Thoracic aorta (tissue), 2 donors: ENCODE measurements around the gene RRBP1. TPM values are rescaled to one million over a fixed set of nuclear protein-coding genes. Genes with fewer than 3 reads are reported as not detected.
A peak's percentile ranks its signal among the peaks of the same experiment; 100 is the strongest.

ENCODE experiments used
- ATAC-seq: fragments of 150-250 bp; one replicate; pipeline ENCODE4 v1.8.0; 2017; ENCODE audit warnings: low read depth; ENCODE audit not compliant: insufficient number of reproducible peaks, low FRiP score
- DNase-seq: peaks from one replicate; pipeline ENCODE4 v3.0.0-alpha.2; 2020; ENCODE audit warnings: low spot score
- H3K27ac ChIP-seq, 2 donors: fragments of 200-600 bp; sonication (generic); 1 replicate in 1 of 2; 2 replicates in 1 of 2; pipeline ENCODE4 v1.5.1; 2016; ENCODE audit warnings: mild to moderate bottlenecking in 2 of 2, moderate library complexity in 2 of 2
- H3K27me3 ChIP-seq: fragments of 200-600 bp; sonication (generic); replicated peaks from 2 replicates; pipeline ENCODE4 v1.6.0; 2016; ENCODE audit warnings: mild to moderate bottlenecking; ENCODE audit not compliant: insufficient read depth
- H3K36me3 ChIP-seq: fragments of 200-600 bp; sonication (generic); one replicate; pipeline ENCODE4 v1.5.1; 2016
- H3K4me1 ChIP-seq, 2 donors: fragments of 200-600 bp; sonication (generic); 1 replicate in 1 of 2; 2 replicates in 1 of 2; pipeline versions ENCODE4 v1.5.1 to v1.6.0; 2016; ENCODE audit warnings: low read depth in 2 of 2, mild to moderate bottlenecking in 1 of 2; ENCODE audit not compliant: control insufficient read depth in 1 of 2
- H3K4me3 ChIP-seq: fragments of 200-600 bp; sonication (generic); 2 replicates; pipeline ENCODE4 v1.5.1; 2016; ENCODE audit warnings: mild to moderate bottlenecking
- H3K9me3 ChIP-seq: fragments of 200-600 bp; sonication (generic); 2 replicates; pipeline ENCODE4 v1.5.1; 2016
- CTCF ChIP-seq: fragments of 200-600 bp; sonication (generic); IDR thresholded peaks from one replicate; pipeline ENCODE4 v1.5.1; 2019; ENCODE audit warnings: antibody characterized with exemption
- total RNA-seq, 2 donors: library from RNA; depleted of rRNA; stranded (reverse); fragments of >200 nt; gene quantifications; one replicate each; pipeline versions ENCODE4 v1.1.0 to v1.2.3, GENCODE V29; 2016

RRBP1 gene
- total RNA-seq, 2 donors from 2014 or later = 113 to 163 TPM

GRCh38 chr20:17569616-17570346 lies 112.3 kb downstream of the RRBP1 start, which contains the start of gene DSTN:
Gene DSTN, plus strand, starts transcription at chr20:17570075. Its CDS starts 134 bp downstream, at chr20:17570209.
- DNase-seq = peak; percentile 67
- Histone ChIP-seq H3K4me3 (peak within 1 kb of the TSS; percentile 75), H3K9me3 (no peaks in the 10 kb centered on the region), H3K36me3 (no peaks in the 10 kb centered on the region), H3K27me3 (no peaks in the 10 kb centered on the region), H3K27ac (peak within 1 kb of the TSS; percentile 98 to 100), H3K4me1 (peaks cover 13 to 49% of the 10 kb centered on the region in 2 donors)
- peak; percentile 73 for ATAC-seq
- TF ChIP-seq CTCF = no peak

GRCh38 chr20:17568972-17569521 lies 113.0 kb downstream of the RRBP1 start:
- DNase-seq (peak; percentile 77), ATAC-seq (peak; percentile 75)
- Histone ChIP-seq H3K27me3 (no peaks in the 10 kb centered on the region), H3K4me3 (peak overlapping the region; percentile 75), H3K9me3 (no peaks in the 10 kb centered on the region), H3K36me3 (no peaks in the 10 kb centered on the region), H3K4me1 (peaks cover 13 to 50% of the 10 kb centered on the region in 2 donors), H3K27ac (peak overlapping the region; percentile 98 to 100)
- no peak for TF ChIP-seq CTCF

GRCh38 chr20:17568045-17568788 lies 113.8 kb downstream of the RRBP1 start:
- no peaks in the 10 kb centered on the region for H3K27me3 ChIP-seq
- H3K27ac ChIP-seq = peak overlapping the region; percentile 94 to 98
- H3K9me3 ChIP-seq = no peaks in the 10 kb centered on the region
- H3K4me1 ChIP-seq = peaks cover 13 to 52% of the 10 kb centered on the region in 2 donors
- H3K4me3 ChIP-seq = peak overlapping the region; percentile 75
- ATAC-seq (no peak), DNase-seq (no peak)
- H3K36me3 ChIP-seq = no peaks in the 10 kb centered on the region
- TF ChIP-seq CTCF = no peak

GRCh38 chr20:17566345-17566744 lies 115.7 kb downstream of the RRBP1 start:
- Histone ChIP-seq H3K27me3 (no peaks in the 10 kb centered on the region), H3K36me3 (no peaks in the 10 kb centered on the region), H3K9me3 (no peaks in the 10 kb centered on the region), H3K4me1 (peaks cover 25 to 70% of the 10 kb centered on the region in 2 donors), H3K4me3 (no peak overlapping the region), H3K27ac (peak overlapping the region; percentile 94 to 98)
- ATAC-seq = no peak
- TF ChIP-seq CTCF = no peak
- DNase-seq = no peak
